ENCODE results near the gene BCR.

DNA sequence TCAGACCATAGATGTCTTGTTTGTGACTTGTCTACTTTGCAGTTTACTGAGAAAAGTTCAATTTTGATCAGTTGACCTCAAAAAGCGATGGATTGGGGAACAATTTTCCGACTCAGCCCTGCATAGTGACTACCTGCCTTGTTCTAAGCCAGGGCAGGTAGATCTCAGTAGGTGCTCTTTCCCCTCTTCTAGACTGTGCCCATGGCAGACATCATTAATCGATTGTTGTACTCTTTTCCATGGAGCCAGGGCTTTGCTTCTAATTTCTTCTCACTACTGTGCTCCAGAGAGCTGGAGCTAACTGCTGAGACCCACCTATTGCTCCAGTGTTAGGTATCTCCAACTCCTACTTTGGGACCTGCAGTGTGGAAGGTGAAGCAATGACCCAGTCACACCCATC is 25.2 kb upstream of the BCR start:
- TF ChIP-seq, protein P1, sequence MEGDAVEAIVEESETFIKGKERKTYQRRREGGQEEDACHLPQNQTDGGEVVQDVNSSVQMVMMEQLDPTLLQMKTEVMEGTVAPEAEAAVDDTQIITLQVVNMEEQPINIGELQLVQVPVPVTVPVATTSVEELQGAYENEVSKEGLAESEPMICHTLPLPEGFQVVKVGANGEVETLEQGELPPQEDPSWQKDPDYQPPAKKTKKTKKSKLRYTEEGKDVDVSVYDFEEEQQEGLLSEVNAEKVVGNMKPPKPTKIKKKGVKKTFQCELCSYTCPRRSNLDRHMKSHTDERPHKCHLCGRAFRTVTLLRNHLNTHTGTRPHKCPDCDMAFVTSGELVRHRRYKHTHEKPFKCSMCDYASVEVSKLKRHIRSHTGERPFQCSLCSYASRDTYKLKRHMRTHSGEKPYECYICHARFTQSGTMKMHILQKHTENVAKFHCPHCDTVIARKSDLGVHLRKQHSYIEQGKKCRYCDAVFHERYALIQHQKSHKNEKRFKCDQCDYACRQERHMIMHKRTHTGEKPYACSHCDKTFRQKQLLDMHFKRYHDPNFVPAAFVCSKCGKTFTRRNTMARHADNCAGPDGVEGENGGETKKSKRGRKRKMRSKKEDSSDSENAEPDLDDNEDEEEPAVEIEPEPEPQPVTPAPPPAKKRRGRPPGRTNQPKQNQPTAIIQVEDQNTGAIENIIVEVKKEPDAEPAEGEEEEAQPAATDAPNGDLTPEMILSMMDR (conservative IDR thresholded peaks at IDR 0.05 in 1 of 2, IDR thresholded peaks at IDR 0.05 in 1 of 2; ENCODE audit: low read depth in 1 of 2, low read length in 2 of 2) = no peak
- TF ChIP-seq EZH2 (IDR thresholded peaks at IDR 0.05; ENCODE audit: low read length, missing control alignments) = no peak
